DMS114 treated with DMSO at 0.1 percent for 48 hours (cell line): ENCODE measurements around the gene TAL1.
A peak's percentile ranks its signal among the peaks of the same experiment; 100 is the strongest.

Experiments
- DNase-seq: peaks from one replicate; lab custom pipeline; 2025; ENCODE audit not compliant: unreplicated experiment; lab: John Stamatoyannopoulos, UW

TAL1 gene

DNA sequence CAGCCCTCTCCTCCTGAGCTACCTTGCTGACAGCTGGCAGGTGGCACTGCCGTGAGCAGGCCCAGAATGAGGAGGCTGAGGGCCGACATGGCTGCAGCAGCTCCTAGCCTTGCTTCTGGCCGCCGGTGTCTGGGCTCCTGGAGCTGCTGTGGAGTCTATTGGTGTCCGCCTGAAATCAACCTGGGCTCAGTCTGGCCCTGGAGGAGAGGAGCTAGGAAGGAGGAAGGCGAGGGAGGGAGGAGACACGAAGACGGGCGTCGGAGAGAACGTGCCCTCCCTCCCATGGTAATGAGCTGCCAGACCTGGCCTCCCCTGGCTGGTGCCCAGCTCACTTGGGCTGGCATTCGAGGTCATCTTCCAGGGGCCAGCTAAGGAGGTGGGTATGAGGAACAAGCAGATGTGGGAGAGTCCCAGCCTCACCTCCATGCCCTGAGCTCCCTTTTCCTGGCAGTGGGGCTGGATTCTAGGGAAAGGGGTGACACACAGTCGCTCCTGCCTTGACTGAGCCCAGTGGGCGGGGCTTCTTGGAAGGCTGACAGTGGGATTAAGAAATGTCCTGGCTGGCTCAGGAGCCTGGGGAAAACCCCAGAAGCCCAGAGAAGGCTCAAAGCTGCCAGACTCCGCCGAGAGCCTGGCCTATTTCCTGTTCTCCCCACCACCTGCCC, 42.0 kb downstream of the TAL1 start, which contains the start of gene PDZK1IP1:
Gene PDZK1IP1 (minus strand): TSS at position 193 of the 665 bp plus-strand sequence. CDS start 104 bp downstream, at position 89.
- no peak for DNase-seq

DNA sequence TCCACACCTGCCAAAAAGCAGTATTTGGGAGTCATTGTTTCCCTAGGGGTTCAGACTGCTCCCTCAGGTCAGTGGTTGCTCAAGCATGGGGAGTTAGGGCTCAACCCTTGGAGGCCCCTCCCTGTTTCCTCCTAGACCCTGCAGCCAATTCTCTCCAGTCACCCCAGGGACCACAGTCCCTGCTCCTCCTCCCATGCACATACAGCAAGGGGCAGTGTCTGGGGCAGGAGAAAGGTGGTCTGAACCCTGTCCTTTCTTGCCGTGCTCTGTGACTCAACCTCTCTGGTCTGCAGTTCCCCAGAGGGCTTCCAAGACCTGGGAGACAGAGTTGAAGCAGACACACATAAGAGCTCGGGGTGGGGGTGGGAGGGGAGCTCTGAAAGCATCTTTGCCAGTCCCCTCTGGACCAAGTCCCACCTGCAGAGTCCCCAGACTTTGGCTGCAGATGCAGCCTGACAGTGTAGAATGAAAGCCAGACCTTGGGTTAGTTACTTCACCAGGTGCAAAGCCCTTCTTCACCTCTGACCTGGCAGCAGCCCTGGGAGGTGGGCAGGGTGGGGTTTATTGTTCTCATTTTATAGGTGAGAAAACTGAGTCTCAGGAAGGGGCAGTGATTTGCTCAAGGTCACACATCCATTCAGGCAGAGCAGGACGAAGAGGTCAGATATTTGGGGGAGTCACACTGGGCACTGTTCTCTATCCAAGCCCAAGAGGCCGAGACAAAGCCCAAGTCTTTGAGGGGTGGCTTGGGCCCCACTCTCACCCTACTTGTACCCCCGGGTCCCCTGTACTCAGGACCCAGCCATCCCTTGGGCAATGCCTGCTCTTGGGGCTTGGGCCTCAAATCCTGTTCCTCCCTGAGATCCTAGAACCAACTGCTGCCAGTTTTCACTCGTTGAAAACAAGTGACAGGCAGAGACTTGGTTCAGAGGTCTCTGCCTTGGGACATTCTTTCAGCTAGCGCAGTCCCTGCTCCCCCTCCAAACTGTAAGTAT, 42.9 kb downstream of the TAL1 start:
- no peak for DNase-seq

DNA sequence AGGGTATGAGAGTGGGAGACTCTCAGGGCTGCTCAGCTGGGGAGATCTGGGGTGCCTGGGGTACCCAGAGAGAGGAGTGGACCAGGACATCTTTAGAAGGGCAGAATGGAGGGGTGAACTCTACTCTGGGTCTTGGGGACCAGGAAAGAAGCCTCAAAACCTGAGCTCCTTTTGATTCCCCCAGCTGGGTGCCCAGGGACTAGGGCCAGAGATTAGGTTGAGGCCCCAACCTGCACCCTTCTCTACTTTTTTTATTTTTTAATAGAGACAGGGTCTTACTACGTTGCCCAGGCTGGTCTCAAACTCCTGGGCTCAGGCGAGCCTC, 44.1 kb downstream of the TAL1 start:
- no peak for DNase-seq

DNA sequence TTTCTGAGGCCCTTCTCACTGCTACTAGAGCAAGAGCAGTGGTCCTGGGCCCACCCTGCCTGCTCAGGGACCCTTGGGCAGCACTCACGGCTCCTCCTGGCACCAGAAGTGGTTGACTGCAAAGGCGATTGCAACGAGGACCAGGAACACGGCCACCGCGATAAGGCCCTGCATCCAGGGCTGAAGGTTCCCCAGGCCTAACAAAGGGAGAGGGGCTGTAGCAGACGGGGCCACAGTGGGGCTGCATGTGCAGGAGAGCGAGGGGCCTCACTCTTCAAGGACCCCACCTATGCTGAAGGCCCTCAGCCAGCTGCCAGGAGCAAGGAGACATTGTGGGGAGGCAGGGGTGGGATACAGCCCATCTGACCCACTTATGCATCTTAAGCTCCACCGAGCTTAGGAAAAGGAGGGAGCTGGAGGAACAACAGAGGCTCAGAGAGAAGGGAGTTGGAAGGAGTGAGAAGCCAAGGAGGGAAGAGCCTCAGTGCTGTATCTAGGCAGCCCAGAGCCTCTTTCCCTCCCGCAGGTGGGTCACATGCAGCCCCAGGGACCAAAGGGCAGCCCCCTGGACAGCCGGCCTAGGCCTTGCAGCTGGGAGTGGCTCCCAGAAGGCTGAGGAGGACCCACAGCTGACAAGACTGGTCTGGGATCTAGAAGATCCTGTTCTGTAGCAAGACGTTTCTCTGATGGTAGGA, 44.6 kb downstream of the TAL1 start:
- DNase-seq = no peak

DNA sequence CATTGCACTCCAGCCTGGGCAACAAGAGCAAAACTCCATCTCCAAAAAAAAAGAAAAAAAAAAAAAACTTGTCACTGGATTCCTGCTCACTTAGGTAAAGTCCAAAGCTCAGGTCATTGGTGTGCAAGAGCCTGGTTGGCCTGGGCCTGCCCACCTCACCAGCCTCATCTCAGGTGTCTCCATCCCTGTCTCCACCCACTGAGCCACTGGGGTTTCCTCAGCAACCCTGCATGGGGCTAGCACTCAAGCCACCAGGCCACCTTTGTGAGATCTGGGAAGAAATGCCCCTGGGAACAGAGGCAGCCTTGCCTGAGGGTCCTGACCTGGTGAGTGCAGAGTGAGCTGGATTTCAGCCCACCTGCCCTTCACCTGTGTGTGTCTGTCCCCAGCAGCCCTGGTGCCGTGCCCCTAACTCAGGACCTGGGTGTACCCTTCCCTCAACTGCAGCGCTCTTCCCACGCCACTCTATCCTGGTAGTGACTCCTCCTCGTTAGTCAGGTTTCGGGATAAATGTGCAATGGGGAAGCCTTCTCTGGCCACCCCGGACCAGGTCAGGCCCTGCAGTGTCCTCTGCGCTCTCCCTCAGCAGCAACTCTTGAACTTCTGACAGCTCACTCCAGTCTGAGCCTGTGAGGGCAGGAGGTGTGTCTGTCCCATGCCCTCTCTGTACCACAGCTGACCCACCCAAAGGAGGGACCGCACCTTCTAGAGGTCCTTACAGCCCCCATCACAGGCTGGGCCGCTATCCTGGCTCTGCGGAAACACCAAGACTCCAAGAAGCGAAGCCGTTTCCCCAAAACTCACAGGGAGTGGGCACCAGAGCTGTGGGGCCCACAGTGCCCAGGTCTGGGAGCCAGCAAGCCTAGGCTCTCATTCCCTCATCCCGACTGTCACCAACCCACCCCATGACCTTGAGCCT, 45.5 kb downstream of the TAL1 start:
- no peak for DNase-seq

DNA sequence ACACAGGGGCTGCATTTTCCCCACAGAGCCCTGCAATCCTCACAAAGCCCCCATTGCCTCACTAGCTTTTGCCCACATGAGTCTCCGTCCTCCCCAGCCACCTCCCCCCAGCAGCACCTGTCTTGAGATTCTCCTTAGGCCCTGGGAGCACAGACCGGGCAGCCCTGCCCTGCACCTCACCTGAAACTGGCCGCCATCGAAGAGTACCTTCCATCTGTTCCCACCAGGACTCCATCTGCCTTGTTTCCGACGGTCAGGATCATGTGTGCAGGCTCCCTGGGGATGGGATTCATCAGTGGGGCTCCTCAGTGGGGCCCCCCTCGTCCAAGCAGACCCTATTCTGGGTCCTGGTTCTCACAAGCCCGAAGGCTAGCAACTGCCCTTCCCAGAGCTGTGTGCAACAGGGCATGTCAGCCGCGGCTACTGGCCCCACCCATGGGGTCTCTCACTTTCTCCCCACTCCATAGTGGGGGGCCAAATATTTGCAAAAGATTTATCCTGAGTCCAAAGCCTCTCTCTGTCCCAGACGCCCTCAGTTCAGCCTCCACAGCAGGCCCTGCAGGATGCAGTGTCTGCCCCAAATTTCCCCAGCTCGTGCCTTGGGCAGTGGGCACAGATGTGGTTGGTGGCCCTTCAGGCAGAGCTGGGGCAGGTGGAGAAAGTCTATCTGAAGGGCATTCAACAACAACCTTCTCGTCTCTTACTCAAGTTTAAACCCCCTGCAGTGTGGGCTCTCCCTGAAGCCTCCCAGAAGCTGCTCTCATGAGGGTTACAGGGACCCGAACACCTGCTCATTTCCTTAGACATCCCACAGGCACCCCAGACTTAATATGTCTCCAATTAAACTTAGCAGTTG, 47.0 kb downstream of the TAL1 start:
- DNase-seq = no peak

DNA sequence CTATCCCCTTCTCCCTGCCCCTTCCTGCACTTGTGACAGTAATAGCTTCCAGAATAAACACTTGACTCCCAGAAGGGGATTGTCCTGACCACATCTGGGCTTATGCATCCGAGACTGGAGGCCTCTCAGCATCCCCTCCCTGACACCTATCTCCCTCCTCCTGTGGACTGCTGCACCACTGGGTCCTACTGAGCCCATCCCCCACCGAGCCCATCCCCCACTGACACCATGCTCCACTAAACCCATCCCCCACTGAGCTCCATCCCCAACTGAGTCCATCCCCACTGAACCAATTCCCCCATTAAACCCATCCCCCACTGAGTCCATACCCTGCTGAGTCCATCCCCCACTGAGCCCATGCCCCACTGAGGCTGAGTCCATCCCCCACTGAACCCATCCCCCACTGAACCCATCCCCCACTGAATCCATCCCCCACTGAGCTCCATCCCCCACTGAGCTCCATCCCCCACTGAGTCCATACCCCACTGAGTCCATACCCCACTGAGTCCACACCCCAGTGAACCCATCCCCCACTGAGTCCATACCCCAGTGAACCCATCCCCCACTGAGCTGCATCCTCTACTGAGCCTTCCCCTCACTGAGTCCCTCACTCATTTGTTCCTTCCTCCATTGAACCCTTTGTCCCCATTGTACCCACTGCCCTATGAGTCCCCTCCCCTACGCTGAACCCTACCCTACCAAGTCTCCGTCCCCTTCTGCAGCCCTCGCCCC, 47.8 kb downstream of the TAL1 start:
- DNase-seq = peak; percentile 10

DNA sequence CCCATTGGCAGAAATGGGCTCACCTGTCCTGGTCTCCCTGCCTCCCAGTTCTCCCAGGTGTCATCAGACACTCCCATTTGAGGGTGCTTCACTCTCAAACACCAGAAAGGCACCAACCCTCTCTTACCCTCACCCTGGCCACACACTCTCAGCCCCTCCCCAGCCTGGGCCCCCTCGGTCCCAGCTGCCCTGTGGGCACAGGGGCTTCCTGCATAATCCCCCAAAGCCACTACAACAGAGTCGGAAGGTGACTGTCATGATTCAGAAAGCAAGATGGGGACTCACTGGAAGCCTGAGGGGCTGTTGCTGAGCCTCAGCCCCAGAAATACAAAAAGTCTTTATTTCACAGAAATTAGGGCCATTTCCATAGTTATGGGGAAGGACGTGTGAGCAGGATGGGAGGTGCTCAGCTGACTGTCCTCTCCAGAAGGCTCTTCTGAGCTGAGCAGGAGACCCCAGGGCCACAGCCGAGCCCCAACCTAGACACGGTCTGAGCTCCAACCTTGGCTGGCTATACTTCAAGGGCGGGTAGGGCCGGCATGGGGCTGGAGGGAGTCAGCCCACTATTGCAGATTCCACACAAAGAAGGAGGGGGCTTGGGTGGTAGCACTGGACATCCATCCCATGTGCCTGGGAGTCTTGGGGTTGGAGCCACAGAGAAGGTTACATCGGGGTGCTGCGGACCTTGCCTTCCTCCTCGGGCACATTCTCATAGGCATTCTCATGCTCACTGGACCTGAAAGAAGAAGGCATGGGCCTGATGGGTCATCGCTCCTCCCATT, 48.5 kb downstream of the TAL1 start:
- no peak for DNase-seq

DNA sequence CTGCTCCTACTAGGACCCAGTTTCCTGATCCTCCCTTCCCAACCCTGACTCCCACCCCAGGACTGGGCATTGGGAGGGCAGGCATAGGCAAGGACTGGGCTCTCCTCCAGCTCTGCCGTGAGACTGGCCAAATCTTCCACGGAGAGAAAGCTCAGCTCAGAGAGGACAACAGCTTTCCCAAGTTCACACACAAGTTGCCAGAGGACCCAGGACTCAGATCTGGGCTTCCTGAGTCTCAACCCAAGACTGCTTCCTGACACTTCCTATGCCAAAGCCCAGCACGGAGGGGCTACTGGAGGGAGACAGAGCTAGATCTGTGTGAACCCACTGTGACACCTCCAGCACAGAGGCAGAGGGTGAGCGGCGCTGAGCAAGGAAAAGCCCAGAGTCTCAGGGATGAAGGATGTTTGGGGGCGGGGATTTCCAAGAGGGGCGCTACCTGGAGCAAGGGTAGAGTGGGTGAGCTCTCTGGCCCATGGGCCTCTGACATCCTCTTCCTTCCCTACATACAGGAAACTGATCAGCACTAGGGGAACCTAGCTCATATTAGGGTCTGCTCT, 49.3 kb downstream of the TAL1 start:
- no peak for DNase-seq

DNA sequence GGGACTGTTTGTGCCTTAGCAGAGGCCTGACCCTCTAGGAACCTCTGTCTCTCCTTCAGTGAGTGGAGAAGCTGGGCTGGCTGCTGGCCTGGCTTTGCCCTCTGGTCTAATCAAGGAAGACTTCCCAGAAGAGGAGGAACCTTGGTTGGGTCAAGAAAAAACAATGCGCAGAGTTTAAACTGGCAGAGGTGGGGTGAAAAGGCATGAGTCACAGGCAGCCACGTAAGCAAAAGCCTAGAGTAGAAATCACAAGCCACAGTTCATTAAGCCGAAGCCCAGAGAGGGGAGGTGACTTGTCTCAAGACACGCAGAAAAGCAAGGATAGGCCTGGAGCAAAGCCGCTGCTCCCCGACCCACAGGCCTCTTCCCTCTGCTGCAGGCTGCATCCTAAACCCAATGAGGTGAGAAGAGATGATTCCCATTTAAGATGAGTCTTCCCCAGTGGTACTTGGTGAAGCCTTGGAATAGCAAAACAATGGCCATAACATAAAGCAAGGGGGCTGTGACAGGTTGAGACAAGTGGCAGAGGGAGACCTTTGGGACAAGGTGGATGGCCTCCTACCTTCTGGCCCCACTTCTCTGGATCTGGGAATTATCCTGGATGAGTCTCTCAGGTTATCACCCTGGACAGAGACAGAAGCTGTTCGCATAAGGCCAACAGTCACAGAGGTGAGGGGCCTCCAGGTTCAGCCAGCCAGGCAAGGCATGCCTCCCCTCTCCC, 49.9 kb downstream of the TAL1 start:
- DNase-seq = no peak

DNA sequence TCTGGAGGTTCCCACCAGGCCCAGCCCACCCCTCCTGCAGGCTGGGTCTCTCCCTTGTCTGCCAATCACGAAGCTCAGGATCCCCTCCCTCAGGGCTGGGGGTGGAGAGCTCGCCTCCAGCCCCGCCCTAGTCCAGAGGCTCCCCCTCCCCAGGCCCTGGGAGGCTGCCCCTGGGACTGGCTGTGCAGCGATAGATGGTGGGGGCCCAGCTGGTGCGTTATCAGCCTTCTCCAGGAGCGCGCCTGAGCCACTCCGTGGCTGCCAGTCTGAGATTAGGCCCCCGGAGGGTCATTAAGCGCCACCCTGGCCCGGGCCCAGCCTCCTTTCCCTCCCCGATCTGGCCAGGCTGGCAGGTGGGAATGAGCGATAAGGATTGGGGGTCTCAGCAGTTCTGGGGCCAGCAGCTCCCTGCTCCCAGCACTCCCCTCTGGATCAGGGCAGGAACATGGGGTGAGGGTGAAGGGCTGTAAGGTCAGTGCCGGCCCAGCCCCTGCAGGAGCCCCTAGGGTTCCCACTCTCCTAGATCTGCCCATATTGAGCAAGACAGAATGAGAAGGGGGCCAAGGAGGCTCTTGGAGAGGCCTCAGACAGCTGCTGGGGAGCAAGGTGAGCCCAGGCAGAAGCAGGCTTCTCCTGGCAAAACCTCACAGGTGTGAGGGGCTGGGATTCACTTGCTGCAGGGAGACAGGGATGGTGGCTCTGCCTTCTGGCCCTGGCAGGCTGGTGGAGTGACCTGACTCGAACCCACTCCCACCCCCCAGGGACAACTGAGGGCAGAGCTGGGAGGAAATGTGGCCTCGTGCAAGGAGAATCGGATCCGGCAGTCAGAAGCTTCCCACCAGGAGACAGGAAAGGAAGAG, 50.7 kb downstream of the TAL1 start:
- DNase-seq = no peak

DNA sequence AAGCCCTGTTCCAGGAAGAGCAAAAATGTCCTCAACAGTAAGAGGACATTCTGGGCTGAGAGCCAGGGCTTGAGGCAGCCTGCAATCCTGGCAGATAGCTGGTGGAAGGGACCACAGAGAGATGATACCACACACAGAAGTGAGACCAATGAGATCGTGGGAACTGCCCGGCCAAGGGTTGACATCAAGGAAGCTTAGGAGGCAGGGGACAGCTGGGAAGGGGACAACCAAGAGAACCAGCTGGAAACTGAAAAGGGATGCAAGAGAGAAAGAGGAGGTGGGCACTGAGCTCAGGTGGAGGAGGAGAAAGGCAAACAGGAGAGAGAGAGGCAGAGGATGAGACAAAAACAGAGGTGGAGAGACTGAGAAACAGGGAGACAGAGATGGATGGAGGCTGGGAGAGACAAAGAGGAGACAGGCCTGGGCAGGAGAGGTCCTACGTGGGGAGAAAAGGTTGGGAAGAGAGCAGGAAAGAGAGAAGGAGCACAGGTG, 51.4 kb downstream of the TAL1 start:
- no peak for DNase-seq

DNA sequence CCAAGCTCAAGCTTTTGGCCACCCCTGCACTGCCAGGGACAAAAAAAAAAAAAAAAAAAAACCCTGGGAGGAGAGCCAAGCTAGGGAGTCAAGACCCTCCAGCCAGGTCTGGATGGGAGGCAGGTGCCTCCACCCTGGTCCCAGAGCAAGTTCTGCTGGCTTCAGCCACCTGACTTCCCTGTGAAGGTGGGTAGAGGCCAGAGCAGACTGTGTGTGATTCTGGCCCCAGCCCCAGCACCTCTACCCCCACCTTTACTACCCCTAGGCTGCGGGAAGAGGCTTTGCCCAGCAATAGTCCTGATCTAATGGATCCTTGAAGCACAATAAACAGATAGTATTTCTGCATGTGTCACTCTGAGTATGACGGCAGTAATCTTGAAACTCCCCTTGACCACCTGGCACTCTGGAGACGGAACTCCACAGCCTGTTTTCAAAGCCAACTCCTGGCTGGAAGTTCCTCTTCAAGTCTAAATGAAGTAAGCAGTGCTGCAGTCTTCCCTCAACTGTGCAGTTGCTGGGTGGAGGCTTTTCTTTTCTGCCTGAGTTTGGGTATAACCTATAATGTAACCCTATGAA, 51.9 kb downstream of the TAL1 start:
- DNase-seq = no peak

DNA sequence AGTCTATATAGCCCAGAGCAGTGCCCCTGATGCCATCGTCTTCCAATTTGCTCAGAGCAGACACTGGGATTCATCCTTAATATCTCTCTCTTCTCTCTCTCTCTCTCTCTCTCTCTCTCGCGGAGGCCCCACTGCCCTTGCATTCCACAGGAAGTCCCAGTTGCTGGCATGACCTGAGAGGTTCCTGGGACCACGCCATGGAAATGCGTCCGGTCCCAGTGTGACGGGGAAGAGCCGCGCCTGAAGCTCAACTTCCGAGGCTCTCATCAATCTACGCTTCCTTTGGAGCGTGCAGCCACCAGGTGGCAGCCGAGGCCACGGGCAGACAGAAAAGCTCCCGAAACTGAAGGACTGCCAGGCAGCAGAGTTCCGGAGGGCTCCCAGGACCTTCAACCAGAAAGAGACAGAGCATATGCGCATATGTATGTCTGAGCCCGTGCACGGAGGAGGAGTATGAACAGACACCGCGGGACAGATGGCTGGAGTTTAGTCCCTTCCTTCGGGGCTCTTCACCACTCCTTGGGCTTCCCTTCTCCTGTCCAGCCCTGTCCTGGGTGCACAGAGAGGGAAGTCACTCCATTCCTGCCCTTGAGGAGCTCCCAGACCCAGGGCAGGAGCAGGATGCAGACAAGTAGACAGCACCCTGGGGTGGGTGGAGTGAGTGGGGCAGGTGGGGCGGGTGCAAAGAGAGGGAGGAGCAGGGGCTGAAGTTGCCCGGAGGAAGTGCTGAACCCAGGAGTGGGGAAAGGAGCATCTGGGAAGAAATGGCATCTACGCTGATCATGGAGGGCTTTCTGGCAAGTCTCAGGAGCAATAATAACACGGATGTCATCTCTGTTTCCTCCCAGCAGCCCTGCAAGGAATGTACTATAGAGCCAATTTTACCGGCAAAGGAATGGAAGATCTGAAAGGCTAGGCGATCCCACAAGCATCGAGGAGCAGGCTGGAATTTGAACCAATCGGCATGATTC, 52.7 kb downstream of the TAL1 start:
- DNase-seq = peak; percentile 91

DNA sequence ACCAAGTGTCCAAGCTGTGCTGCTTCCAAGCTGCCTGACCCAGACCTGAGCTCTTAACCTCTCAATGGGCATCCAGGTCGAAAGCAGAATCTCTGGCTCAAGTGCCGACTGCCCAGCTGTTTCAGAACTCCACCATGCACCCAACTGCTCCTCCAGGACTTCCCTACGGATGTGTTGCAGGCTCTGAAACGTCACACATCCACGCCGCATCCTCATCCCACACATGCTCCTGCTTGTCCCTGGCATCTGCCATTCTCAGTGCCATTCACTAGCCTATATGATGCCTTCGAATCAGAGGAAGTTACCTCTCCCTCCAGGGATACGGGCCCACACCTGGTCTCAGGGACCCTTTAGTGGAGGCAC, 53.4 kb downstream of the TAL1 start:
- no peak for DNase-seq
